HL-60 (cell line): Measurements from ENCODE around the gene B4GALNT4.

Source experiments
- POLR2AphosphoS5 ChIP-seq: IDR thresholded peaks from 2 replicates; pipeline ENCODE4 v1.6.1; 2012; ENCODE audit warnings: low read depth
- TF ChIP-seq, protein P1 (sequence below): IDR thresholded peaks from one replicate; pipeline ENCODE4 v1.5.1; 2011; ENCODE audit warnings: low read length, control low read depth, inconsistent platforms; ENCODE audit not compliant: insufficient read depth
- TF ChIP-seq, protein P2 (sequence below): IDR thresholded peaks from 2 replicates; pipeline ENCODE4 v1.6.1; 2012; ENCODE audit warnings: low read depth; ENCODE audit not compliant: insufficient replicate concordance

DNA sequence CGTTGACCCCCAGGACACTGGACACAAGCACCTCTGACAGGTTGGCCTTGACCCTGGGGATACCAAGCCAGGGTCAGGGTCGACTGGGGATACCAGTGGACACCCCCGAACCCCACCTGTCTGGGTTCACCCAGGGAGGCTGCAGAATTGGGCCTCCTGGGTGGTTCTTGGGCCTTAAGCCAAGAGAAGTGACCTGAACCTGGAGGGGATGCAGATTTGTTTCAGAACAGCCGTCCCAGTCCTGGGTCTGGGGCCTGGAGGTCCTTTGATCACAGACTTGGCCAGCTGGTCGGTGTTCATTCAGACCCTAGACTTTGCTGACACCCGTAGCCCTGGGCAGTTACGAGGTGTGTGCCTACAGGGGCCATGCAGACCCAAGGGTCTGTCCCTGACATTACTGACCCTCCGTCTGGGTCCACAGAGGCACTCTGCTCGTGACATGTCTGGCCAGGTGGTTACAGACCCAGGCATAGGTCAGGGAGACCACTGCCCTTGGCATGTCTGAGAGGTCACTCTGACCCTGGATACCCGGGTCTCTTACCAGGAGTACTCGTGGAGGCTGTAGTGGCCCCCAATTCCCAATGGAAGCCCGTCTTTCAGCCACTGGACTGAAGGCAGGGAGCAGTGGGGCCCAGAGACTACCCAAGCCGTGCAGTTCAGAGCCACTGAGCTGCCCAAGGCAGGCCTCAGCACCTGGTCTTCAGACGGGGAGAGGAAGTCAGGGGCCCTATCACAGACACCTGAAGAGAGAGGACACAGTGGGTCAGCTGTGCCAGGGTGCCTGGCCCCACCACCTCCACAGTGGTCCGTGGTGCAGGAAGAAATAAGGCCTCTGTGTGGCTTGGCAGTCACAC, 39.1 kb downstream of the B4GALNT4 start:
- TF ChIP-seq, protein P1, sequence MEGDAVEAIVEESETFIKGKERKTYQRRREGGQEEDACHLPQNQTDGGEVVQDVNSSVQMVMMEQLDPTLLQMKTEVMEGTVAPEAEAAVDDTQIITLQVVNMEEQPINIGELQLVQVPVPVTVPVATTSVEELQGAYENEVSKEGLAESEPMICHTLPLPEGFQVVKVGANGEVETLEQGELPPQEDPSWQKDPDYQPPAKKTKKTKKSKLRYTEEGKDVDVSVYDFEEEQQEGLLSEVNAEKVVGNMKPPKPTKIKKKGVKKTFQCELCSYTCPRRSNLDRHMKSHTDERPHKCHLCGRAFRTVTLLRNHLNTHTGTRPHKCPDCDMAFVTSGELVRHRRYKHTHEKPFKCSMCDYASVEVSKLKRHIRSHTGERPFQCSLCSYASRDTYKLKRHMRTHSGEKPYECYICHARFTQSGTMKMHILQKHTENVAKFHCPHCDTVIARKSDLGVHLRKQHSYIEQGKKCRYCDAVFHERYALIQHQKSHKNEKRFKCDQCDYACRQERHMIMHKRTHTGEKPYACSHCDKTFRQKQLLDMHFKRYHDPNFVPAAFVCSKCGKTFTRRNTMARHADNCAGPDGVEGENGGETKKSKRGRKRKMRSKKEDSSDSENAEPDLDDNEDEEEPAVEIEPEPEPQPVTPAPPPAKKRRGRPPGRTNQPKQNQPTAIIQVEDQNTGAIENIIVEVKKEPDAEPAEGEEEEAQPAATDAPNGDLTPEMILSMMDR = no peak
- TF ChIP-seq, protein P2, sequence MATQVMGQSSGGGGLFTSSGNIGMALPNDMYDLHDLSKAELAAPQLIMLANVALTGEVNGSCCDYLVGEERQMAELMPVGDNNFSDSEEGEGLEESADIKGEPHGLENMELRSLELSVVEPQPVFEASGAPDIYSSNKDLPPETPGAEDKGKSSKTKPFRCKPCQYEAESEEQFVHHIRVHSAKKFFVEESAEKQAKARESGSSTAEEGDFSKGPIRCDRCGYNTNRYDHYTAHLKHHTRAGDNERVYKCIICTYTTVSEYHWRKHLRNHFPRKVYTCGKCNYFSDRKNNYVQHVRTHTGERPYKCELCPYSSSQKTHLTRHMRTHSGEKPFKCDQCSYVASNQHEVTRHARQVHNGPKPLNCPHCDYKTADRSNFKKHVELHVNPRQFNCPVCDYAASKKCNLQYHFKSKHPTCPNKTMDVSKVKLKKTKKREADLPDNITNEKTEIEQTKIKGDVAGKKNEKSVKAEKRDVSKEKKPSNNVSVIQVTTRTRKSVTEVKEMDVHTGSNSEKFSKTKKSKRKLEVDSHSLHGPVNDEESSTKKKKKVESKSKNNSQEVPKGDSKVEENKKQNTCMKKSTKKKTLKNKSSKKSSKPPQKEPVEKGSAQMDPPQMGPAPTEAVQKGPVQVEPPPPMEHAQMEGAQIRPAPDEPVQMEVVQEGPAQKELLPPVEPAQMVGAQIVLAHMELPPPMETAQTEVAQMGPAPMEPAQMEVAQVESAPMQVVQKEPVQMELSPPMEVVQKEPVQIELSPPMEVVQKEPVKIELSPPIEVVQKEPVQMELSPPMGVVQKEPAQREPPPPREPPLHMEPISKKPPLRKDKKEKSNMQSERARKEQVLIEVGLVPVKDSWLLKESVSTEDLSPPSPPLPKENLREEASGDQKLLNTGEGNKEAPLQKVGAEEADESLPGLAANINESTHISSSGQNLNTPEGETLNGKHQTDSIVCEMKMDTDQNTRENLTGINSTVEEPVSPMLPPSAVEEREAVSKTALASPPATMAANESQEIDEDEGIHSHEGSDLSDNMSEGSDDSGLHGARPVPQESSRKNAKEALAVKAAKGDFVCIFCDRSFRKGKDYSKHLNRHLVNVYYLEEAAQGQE = no peak
- no peak for TF ChIP-seq POLR2AphosphoS5
